NB4 (cell line): ENCODE results near the gene GTF2F2.

ENCODE experiments used
- DNase-seq: peaks from one replicate; pipeline ENCODE4 v3.0.0; 2010; ENCODE audit warnings: low read depth
- H3K4me3 ChIP-seq: one replicate; pipeline ENCODE4 v1.5.1; 2011; ENCODE audit warnings: mild to moderate bottlenecking, low read depth, low read length, moderate library complexity
- MYC ChIP-seq: IDR thresholded peaks from 2 replicates; pipeline ENCODE4 v1.6.1; 2011; ENCODE audit warnings: low read depth, low read length
- POLR2A ChIP-seq: IDR thresholded peaks from 2 replicates; pipeline ENCODE4 v1.6.1; 2011; ENCODE audit warnings: mild to moderate bottlenecking; ENCODE audit not compliant: insufficient read length; ENCODE audit errors: extremely low read depth
- TF ChIP-seq, protein P1 (sequence below): IDR thresholded peaks from one replicate; pipeline ENCODE4 v1.5.1; 2012; ENCODE audit warnings: low read depth, low read length
- TF ChIP-seq, protein P2 (sequence below): IDR thresholded peaks from 2 replicates; pipeline ENCODE4 v1.6.1; 2011; ENCODE audit warnings: low read depth, low read length

The GTF2F2 gene

DNA sequence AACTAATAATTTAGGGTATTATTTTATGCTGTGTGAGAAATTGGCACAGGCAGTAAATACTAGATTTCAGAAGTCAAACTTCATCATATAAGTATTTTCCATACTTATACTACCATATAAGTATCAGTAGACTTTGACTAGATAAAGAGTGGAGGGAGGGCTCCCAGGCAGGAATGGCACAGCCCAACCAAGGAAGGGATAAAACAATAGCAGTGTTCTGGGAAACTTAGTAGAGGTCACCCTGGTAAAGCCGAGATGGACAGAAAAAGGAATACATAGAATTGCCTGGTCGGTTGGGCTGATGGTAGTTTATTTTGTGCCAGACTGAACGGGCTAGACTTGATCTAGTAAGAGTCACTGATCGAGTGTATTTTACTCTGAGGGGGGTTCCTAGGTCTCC is 100.1 kb downstream of the GTF2F2 start:
- no peak overlapping the region for H3K4me3 ChIP-seq
- TF ChIP-seq, protein P1, sequence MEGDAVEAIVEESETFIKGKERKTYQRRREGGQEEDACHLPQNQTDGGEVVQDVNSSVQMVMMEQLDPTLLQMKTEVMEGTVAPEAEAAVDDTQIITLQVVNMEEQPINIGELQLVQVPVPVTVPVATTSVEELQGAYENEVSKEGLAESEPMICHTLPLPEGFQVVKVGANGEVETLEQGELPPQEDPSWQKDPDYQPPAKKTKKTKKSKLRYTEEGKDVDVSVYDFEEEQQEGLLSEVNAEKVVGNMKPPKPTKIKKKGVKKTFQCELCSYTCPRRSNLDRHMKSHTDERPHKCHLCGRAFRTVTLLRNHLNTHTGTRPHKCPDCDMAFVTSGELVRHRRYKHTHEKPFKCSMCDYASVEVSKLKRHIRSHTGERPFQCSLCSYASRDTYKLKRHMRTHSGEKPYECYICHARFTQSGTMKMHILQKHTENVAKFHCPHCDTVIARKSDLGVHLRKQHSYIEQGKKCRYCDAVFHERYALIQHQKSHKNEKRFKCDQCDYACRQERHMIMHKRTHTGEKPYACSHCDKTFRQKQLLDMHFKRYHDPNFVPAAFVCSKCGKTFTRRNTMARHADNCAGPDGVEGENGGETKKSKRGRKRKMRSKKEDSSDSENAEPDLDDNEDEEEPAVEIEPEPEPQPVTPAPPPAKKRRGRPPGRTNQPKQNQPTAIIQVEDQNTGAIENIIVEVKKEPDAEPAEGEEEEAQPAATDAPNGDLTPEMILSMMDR = no peak
- no peak for TF ChIP-seq POLR2A
- TF ChIP-seq, protein P2, sequence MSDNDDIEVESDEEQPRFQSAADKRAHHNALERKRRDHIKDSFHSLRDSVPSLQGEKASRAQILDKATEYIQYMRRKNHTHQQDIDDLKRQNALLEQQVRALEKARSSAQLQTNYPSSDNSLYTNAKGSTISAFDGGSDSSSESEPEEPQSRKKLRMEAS = no peak
- no peak for TF ChIP-seq MYC
- no peak for DNase-seq

- TF ChIP-seq, protein P2 = no peak
- TF ChIP-seq, protein P1 = no peak
- TF ChIP-seq POLR2A = no peak
- no peak for DNase-seq
- no peak overlapping the region for H3K4me3 ChIP-seq
Observed at GRCh38 chr13:45222516-45222915, 102.2 kb downstream of the GTF2F2 start.

- TF ChIP-seq, protein P2 = no peak
- TF ChIP-seq MYC (no peak), POLR2A (no peak)
- TF ChIP-seq, protein P1 = no peak
- DNase-seq = no peak
- H3K4me3 ChIP-seq = no peak overlapping the region
Observed at GRCh38 chr13:45222919-45223318, 102.6 kb downstream of the GTF2F2 start.

DNA sequence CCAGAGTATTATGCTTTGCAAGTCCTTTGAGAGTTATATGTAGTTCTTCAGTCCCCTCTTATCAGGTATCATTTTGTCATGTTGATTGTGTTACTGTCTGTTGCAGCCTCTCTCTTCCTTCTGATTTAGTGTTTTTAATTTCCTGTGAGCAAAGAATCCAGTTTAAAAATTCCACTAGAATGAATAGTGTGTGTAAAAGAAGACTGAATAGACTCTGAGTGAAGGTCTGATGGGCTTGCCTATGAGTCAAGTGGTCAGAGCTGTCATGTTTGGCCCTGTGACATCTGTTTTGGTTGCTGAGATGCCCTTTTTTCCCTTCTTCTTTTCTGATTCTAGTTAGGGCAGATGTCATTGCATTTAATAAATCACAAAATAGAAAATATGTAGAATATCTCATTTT is 103.9 kb downstream of the GTF2F2 start:
- DNase-seq = no peak
- no peak overlapping the region for H3K4me3 ChIP-seq
- TF ChIP-seq MYC (no peak), POLR2A (no peak)
- TF ChIP-seq, protein P2 = no peak
- TF ChIP-seq, protein P1 = no peak

- no peak for DNase-seq
- H3K4me3 ChIP-seq = no peak overlapping the region
- TF ChIP-seq, protein P1 = no peak
- TF ChIP-seq, protein P2 = no peak
- TF ChIP-seq MYC = no peak
- TF ChIP-seq POLR2A = no peak
Observed at GRCh38 chr13:45225370-45225769, 105.1 kb downstream of the GTF2F2 start.

DNA sequence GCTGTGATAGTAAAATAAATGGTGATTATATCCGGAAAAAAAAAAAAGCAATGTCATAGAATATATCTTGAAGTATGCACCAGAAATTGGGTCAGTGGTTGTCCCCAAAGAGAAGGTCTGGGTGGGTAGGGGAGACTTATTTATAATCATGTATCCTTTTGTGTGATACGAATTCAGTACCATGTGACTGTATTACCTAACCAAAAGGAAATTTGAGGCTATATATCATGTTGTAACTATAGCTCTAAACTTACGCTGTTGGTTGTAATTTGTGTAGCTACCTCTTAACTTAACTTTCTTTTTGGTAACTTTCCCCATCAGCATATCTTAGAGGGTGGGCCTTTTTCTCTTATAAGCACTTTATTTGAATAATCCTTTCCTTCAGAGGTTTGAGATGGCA is 105.7 kb downstream of the GTF2F2 start:
- DNase-seq = no peak
- H3K4me3 ChIP-seq = no peak overlapping the region
- TF ChIP-seq, protein P2 = no peak
- TF ChIP-seq POLR2A (no peak), MYC (no peak)
- TF ChIP-seq, protein P1 = no peak
